Tibial nerve (tissue), 4 donors: ENCODE measurements around the gene ALDH7A1. TPM values are rescaled to one million over a fixed set of nuclear protein-coding genes. Genes with fewer than 3 reads are reported as not detected.

ENCODE experiments used
- DNase-seq, 2 donors: peaks; one replicate each; pipeline ENCODE4 v3.0.0-alpha.2; 2019; ENCODE audit warnings: low spot score in 2 of 2
- H3K27ac ChIP-seq, 4 donors: fragments of 200-600 bp; sonication (generic) in 3 of 4; one replicate each; pipeline ENCODE4 v1.5.1; 2017 to 2019; ENCODE audit warnings: mild to moderate bottlenecking in 1 of 4
- H3K27me3 ChIP-seq, 2 donors: fragments of 200-600 bp; sonication (generic) in 1 of 2; one replicate each; pipeline versions ENCODE4 v1.5.1 to v1.6.0; 2017 to 2019
- H3K36me3 ChIP-seq, 3 donors: fragments of 200-600 bp; sonication (generic); one replicate each; pipeline ENCODE4 v1.5.1; 2018 to 2019
- H3K4me1 ChIP-seq, 4 donors: fragments of 200-600 bp; sonication (generic) in 3 of 4; one replicate each; pipeline ENCODE4 v1.5.1; 2017 to 2019
- H3K4me3 ChIP-seq, 4 donors: fragments of 200-600 bp; sonication (generic) in 3 of 4; one replicate each; pipeline ENCODE4 v1.5.1; 2017 to 2019; ENCODE audit warnings: mild to moderate bottlenecking in 1 of 4, moderate library complexity in 1 of 4
- H3K9me3 ChIP-seq, 4 donors: fragments of 200-600 bp; sonication (generic) in 3 of 4; one replicate each; pipeline ENCODE4 v1.5.1; 2017 to 2019
- EP300 ChIP-seq, 2 donors: sonication (generic); formaldehyde crosslinking; IDR thresholded peaks; one replicate each; pipeline ENCODE4 v1.6.1; 2017; ENCODE audit warnings: antibody characterized with exemption in 2 of 2, mild to moderate bottlenecking in 1 of 2
- POLR2A ChIP-seq, 2 donors: fragments of 450-650 bp; IDR thresholded peaks; one replicate each; pipeline ENCODE4 v1.6.1; 2017; ENCODE audit warnings: antibody characterized with exemption in 2 of 2, mild to moderate bottlenecking in 2 of 2, moderate library complexity in 2 of 2
- WGBS, 2 donors: methylation state at CpG; one replicate each; pipeline ENCODE4 v1.1.5; 2018; 5-methylcytosine and 5-hydroxymethylcytosine counted together
- total RNA-seq, 4 donors: library from RNA; depleted of rRNA; stranded (reverse); fragments of >200 nt; gene quantifications; one replicate each; pipeline ENCODE4 v1.1.0, GENCODE V29; 2016
- TF ChIP-seq, protein P1 (sequence below), 5 experiments: fragments of 200-600 bp in 3 of 5; fragments of 450-650 bp in 2 of 5; sonication (generic) in 3 of 5; IDR thresholded peaks; one replicate each; pipeline ENCODE4 v1.5.1; 2016 to 2019; ENCODE audit warnings: antibody characterized with exemption in 5 of 5, mild to moderate bottlenecking in 3 of 5, moderate library complexity in 2 of 5

Gene ALDH7A1
- 10 to 100 TPM; 20.7 to 41.0 (median 32.9) TPM for total RNA-seq

DNA sequence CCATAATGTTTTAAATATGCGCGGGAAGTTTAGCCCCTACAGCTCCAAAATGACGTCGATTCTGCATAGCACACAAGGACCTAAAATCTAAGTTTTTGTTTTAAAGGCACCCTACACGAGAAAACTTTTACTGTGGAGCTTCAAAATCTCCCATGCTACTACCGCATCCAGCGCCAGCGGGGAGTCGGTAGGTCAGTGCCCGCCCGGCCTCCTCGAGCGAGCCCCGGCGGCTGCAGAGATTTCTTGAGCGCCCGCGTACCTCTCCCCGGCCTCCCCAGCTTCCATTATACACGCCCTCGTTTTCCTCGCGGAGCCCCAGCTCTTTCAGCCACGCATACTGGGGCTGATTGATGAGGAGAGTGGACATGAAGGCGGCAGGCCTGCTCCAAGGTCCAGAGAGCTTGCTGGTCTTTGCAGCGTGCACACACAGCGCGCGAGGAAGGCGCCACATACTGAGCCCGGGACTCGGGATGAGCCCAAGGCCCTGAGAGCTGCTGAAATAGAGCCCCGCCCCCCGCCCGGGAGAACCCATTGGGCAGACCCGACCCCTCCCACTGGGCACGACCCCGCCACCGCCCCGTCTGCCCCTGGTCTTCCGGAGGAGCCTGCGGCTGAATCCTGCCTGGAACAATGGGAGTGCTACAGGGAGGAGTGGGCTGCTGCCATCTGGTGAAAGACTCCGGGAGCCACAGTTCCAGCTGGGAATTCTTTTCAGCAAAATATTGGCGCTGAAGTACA is at the start of gene ALDH7A1:
Gene ALDH7A1, minus strand, starts transcription at position 472 of the 738 bp plus-strand sequence. Its CDS starts 21 bp downstream, at position 451.
- Histone ChIP-seq H3K9me3 (no peaks in the 10 kb centered on the region), H3K36me3 (peaks cover 0 to 23% (median 0%) of the 10 kb centered on the region in 3 donors), H3K27me3 (no peaks in the 10 kb centered on the region), H3K27ac (peak within 1 kb of the TSS; percentile 61 to 85 (median 74)), H3K4me3 (peak within 1 kb of the TSS; percentile 54 to 65 (median 58)), H3K4me1 (peaks cover 0 to 17% (median 8%) of the 10 kb centered on the region in 4 donors)
- WGBS, 2 donors = 1 to 2% methylated on average over 28 to 35 of the region's 44 CpGs
- TF ChIP-seq EP300 (IDR thresholded peaks at IDR 0.05) = peak in 1 of 2 donors; percentile 83
- TF ChIP-seq, protein P1, sequence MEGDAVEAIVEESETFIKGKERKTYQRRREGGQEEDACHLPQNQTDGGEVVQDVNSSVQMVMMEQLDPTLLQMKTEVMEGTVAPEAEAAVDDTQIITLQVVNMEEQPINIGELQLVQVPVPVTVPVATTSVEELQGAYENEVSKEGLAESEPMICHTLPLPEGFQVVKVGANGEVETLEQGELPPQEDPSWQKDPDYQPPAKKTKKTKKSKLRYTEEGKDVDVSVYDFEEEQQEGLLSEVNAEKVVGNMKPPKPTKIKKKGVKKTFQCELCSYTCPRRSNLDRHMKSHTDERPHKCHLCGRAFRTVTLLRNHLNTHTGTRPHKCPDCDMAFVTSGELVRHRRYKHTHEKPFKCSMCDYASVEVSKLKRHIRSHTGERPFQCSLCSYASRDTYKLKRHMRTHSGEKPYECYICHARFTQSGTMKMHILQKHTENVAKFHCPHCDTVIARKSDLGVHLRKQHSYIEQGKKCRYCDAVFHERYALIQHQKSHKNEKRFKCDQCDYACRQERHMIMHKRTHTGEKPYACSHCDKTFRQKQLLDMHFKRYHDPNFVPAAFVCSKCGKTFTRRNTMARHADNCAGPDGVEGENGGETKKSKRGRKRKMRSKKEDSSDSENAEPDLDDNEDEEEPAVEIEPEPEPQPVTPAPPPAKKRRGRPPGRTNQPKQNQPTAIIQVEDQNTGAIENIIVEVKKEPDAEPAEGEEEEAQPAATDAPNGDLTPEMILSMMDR (IDR thresholded peaks at IDR 0.05) = peak; percentile 19 to 74 (median 48)
- TF ChIP-seq POLR2A (IDR thresholded peaks at IDR 0.05) = peak; percentile 51 to 68
- DNase-seq = peak; percentile 82 to 83

DNA sequence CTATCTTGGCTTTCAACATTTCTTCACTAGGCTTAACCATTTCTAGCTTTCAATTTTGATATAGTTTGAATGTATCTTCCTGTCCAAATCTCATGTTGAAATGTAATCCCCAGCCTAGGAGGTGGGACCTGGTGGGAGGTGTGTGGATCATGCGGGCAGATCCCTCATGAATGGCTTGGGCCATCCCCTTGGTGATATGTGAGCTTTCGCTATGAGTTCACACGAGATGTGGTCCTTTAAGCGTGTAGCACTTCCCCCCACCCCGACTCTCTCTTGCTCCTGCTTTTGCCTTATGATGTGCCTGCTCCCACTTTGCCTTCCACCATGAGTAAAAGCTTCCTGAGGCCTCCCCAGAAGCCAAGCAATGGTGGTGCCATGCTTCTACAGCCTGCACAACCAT is 46.4 kb upstream of the ALDH7A1 start:
- no peaks in the 10 kb centered on the region for H3K27me3 ChIP-seq
- no peaks in the 10 kb centered on the region for H3K36me3 ChIP-seq
- H3K9me3 ChIP-seq = peaks cover 0 to 18% (median 0%) of the 10 kb centered on the region in 4 donors
- WGBS, 2 donors = 86 to 96% methylated on average over 5 of the region's 5 CpGs
- DNase-seq = no peak
- H3K4me3 ChIP-seq = no peak overlapping the region
- no peaks in the 10 kb centered on the region for H3K4me1 ChIP-seq
- H3K27ac ChIP-seq = no peak overlapping the region
- TF ChIP-seq, protein P1 (IDR thresholded peaks at IDR 0.05) = no peak
- TF ChIP-seq EP300 (IDR thresholded peaks at IDR 0.05) (no peak), POLR2A (IDR thresholded peaks at IDR 0.05) (no peak)

DNA sequence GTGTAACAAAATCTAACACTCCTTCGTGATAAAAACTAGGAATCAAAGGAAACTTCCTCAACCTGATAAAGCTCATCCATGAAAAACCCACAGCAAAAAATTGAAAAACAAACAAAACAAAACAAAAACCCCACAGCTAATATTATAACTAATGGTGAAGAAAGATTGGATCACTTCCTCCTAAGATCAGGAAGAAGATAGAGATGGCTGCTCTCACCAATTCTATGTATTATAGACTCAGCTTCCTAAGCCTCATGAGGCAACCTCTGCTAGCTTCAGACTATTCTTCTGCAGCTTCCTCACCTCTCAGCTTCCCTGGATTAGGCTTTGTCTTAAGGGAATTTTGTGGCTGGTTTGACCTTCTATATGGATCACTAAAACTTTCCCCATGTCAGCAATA is 45.8 kb upstream of the ALDH7A1 start:
- Histone ChIP-seq H3K27me3 (no peaks in the 10 kb centered on the region), H3K36me3 (no peaks in the 10 kb centered on the region), H3K4me3 (no peak overlapping the region), H3K27ac (no peak overlapping the region), H3K4me1 (no peaks in the 10 kb centered on the region), H3K9me3 (peaks cover 0 to 17% (median 0%) of the 10 kb centered on the region in 4 donors)
- WGBS, 2 donors = 88 to 92% methylated on average over 1 of the region's 1 CpG
- no peak for DNase-seq
- TF ChIP-seq POLR2A (IDR thresholded peaks at IDR 0.05) (no peak), EP300 (IDR thresholded peaks at IDR 0.05) (no peak)
- TF ChIP-seq, protein P1 (IDR thresholded peaks at IDR 0.05) = no peak

DNA sequence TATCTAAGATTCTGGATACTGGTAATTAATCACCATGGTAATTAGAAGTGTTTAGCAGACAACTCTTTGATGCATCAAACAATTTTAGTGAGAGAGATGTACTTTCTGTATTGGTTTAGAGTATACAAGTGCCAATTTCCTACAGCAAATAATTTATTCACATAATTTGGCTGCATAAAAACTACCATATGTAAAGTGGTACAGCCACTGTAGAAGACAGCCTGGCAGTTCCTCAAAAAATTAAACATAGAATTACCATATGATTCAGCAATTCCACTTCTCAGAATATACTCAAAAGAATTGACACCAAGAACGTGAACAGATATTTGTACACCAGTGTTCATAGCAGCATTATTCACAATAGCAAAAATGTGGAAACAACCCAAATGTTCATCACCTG is 41.9 kb upstream of the ALDH7A1 start:
- no peaks in the 10 kb centered on the region for H3K27me3 ChIP-seq
- H3K4me3 ChIP-seq = no peak overlapping the region
- TF ChIP-seq, protein P1 (IDR thresholded peaks at IDR 0.05) = no peak
- TF ChIP-seq EP300 (IDR thresholded peaks at IDR 0.05) (no peak), POLR2A (IDR thresholded peaks at IDR 0.05) (no peak)
- no peaks in the 10 kb centered on the region for H3K36me3 ChIP-seq
- DNase-seq = no peak
- WGBS, 2 donors = 75 to 76% methylated on average over 1 of the region's 1 CpG
- H3K9me3 ChIP-seq = no peaks in the 10 kb centered on the region
- H3K4me1 ChIP-seq = no peaks in the 10 kb centered on the region
- no peak overlapping the region for H3K27ac ChIP-seq

DNA sequence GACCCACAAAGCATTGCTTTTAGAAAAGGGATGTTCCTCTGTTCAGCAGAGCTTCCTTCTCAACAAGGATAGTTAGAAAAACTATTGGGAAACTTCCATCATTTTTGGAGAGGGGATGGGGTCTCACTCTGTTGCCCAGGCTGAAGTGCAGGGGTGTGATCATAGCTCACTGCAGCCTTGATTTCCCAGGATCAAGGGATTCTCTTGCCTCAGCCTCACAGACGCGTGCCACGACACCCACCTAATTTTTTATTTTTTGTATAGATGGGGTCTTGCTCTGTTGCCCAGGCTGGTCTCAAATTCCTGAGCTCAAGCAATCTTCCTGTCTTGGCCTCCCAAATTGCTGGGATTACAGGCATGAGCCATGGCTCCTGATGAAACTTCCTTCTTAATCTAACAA is 40.6 kb upstream of the ALDH7A1 start:
- Histone ChIP-seq H3K27me3 (no peaks in the 10 kb centered on the region), H3K4me1 (no peaks in the 10 kb centered on the region), H3K36me3 (no peaks in the 10 kb centered on the region), H3K27ac (no peak overlapping the region), H3K9me3 (no peaks in the 10 kb centered on the region), H3K4me3 (no peak overlapping the region)
- TF ChIP-seq, protein P1 (IDR thresholded peaks at IDR 0.05) = no peak
- TF ChIP-seq EP300 (IDR thresholded peaks at IDR 0.05) (no peak), POLR2A (IDR thresholded peaks at IDR 0.05) (no peak)
- 89 to 92% methylated on average over 3 of the region's 3 CpGs for WGBS, 2 donors
- no peak for DNase-seq
